ENCODE measurements around the gene KCNIP1. TPM values are rescaled to one million over a fixed set of nuclear protein-coding genes. Genes with fewer than 3 reads are reported as not detected.
A peak's percentile ranks its signal among the peaks of the same experiment; 100 is the strongest.

KCNIP1 gene
- total and polyA plus RNA-seq, 8 donors, result 0.35 to 4.9 (median 2.5) TPM

- no peaks in the 10 kb centered on the region for H3K36me3 ChIP-seq
- peaks cover 0 to 5% of the 10 kb centered on the region in 2 donors for H3K4me1 ChIP-seq
- DNase-seq (peak in 2 of 4 donors; percentile 58 to 76), ATAC-seq (peak; percentile 89)
- H3K27me3 ChIP-seq, result peaks cover 8 to 70% of the 10 kb centered on the region in 2 donors
- TF ChIP-seq CTCF (IDR thresholded peaks at IDR 0.05), result no peak
- H3K4me3 ChIP-seq, result no peak overlapping the region
- no peaks in the 10 kb centered on the region for H3K9me3 ChIP-seq
- intact Hi-C loops (cut with DNase I), result no loop called here
- no peak overlapping the region for H3K27ac ChIP-seq
Observed at GRCh38 chr5:170681013-170681433, 177.2 kb downstream of the KCNIP1 start.

- TF ChIP-seq CTCF (IDR thresholded peaks at IDR 0.05), result no peak
- H3K27me3 ChIP-seq, result peaks cover 0 to 75% of the 10 kb centered on the region in 2 donors
- no peak for DNase-seq
- H3K36me3 ChIP-seq, result no peaks in the 10 kb centered on the region
- no peak overlapping the region for H3K27ac ChIP-seq
- no peaks in the 10 kb centered on the region for H3K4me1 ChIP-seq
- H3K9me3 ChIP-seq, result no peaks in the 10 kb centered on the region
- intact Hi-C loops (cut with DNase I), result no loop called here
- no peak overlapping the region for H3K4me3 ChIP-seq
- no peak for ATAC-seq
Observed at GRCh38 chr5:170691657-170692056, 187.8 kb downstream of the KCNIP1 start.

- no peak for TF ChIP-seq CTCF (IDR thresholded peaks at IDR 0.05)
- no peaks in the 10 kb centered on the region for H3K36me3 ChIP-seq
- intact Hi-C loops (cut with DNase I), result no loop called here
- peaks cover 0 to 77% of the 10 kb centered on the region in 2 donors for H3K27me3 ChIP-seq
- no peak for DNase-seq
- H3K4me3 ChIP-seq, result no peak overlapping the region
- no peaks in the 10 kb centered on the region for H3K9me3 ChIP-seq
- H3K4me1 ChIP-seq, result no peaks in the 10 kb centered on the region
- H3K27ac ChIP-seq, result no peak overlapping the region
- ATAC-seq, result no peak
Observed at GRCh38 chr5:170693701-170694100, 189.9 kb downstream of the KCNIP1 start.

- no peak overlapping the region for H3K27ac ChIP-seq
- peaks cover 0 to 70% of the 10 kb centered on the region in 2 donors for H3K27me3 ChIP-seq
- no peaks in the 10 kb centered on the region for H3K36me3 ChIP-seq
- H3K4me3 ChIP-seq, result no peak overlapping the region
- no peaks in the 10 kb centered on the region for H3K4me1 ChIP-seq
- intact Hi-C loops (cut with DNase I), result no loop called here
- no peaks in the 10 kb centered on the region for H3K9me3 ChIP-seq
- no peak for DNase-seq
- ATAC-seq, result no peak
- no peak for TF ChIP-seq CTCF (IDR thresholded peaks at IDR 0.05)
Observed at GRCh38 chr5:170694911-170695310, 191.1 kb downstream of the KCNIP1 start.

- no peak for TF ChIP-seq CTCF (IDR thresholded peaks at IDR 0.05)
- DNase-seq, result no peak
- Histone ChIP-seq H3K9me3 (no peaks in the 10 kb centered on the region), H3K36me3 (no peaks in the 10 kb centered on the region), H3K4me3 (no peak overlapping the region), H3K4me1 (no peaks in the 10 kb centered on the region), H3K27me3 (peaks cover 0 to 73% of the 10 kb centered on the region in 2 donors), H3K27ac (no peak overlapping the region)
- intact Hi-C loops (cut with DNase I), result no loop called here
- no peak for ATAC-seq
Observed at GRCh38 chr5:170697031-170697430, 193.2 kb downstream of the KCNIP1 start.

Data from left lung (tissue), 10 donors.